Stimulated activated CD8-positive, alpha-beta memory T cell treated with anti-CD3 and anti-CD28 coated beads, Interleukin-12 subunit alpha, Interleukin-12 subunit beta, amount 100 ng/mL, for 24 hours (primary cell): Measurements from ENCODE around the gene HYLS1.

Experiments
- DNase-seq: peaks from one replicate; pipeline ENCODE4 v3.0.0-alpha.2; 2020; ENCODE audit errors: extremely low read depth

HYLS1 gene

DNA sequence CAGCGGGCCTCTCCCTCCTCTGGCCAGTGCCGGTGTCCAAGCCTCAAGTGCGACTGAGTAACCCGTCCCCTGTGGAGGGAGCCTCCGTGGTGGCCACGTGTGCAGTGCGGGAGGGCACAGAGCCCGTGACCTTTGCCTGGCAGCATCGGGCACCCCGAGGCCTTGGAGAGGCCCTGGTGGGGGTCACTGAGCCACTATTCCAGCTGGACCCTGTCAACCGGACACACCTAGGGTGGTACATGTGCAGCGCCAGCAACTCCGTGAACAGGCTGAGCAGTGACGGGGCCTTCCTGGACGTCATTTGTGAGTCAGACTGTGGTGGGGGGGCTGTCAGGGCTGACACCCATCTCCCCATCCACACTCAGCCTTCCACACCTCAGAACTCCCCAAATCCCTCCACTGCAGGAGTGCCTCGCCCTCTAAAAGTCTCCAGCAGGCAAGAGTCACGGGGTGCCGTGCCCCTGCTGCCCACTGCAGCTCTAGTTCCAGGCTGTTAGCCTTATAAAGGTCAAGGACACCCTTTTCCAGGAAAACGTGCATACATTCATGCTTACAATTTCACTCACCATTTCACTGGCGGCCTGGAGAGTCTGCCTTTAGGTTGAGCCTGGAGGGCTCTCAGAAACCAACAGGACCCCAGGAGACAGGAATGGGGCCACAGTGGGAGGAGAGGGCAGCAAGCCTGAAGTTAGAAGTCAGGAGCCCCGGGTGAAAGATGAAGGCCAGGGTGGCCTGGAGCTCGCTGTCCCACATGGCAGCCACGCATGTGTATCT, 61.0 kb downstream of the HYLS1 start:
- DNase-seq, result no peak

- no peak for DNase-seq
These were observed 62.1 kb downstream of the HYLS1 start for GRCh38 chr11:125949271-125950177.

DNA sequence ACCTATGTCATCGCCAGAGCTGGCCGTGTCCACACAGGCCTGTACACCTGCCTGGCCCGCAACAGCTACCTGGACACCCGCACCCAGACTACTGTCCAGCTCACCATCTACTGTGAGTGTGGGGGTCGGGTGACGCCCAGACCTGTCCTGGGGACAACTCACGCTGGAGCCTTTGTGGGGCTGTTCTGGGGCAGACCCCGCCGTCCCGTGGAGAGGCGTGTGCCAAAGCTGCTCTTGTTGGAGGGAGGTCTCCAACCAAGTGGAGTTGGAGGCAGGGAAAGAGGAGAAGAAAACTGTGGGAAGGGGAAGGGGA, 62.7 kb downstream of the HYLS1 start:
- DNase-seq, result no peak
